ENCODE measurements around the gene LHFPL3. TPM values are rescaled to one million over a fixed set of nuclear protein-coding genes. Genes with fewer than 3 reads are reported as not detected.

LHFPL3 gene
- total and polyA plus RNA-seq, 9 of the 15 experiments (the other 6 are each of a cell fraction or from before 2014, with no cell fraction given): 0.21 to 0.52 TPM; not detected in 7

DNA sequence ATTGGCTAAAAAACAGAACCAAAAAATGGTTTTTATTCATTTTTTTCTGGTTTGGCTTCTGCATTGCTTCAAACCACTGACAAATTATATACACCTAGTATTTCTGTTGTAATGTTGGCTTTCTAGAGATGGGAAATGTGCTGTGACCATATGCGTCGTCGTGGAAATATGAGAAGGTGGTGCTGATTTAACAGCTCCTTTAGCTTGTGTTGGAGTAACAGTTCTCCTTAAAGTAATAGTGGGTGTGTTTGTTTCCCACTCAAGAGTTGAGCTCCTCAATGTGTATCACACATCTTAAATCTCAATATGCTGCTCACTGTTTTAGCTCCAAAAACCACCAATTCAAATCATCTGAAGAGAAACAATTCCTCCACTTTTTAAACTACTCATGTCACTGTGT is 196.4 kb downstream of the LHFPL3 start (continued):
- TF ChIP-seq, protein P1, sequence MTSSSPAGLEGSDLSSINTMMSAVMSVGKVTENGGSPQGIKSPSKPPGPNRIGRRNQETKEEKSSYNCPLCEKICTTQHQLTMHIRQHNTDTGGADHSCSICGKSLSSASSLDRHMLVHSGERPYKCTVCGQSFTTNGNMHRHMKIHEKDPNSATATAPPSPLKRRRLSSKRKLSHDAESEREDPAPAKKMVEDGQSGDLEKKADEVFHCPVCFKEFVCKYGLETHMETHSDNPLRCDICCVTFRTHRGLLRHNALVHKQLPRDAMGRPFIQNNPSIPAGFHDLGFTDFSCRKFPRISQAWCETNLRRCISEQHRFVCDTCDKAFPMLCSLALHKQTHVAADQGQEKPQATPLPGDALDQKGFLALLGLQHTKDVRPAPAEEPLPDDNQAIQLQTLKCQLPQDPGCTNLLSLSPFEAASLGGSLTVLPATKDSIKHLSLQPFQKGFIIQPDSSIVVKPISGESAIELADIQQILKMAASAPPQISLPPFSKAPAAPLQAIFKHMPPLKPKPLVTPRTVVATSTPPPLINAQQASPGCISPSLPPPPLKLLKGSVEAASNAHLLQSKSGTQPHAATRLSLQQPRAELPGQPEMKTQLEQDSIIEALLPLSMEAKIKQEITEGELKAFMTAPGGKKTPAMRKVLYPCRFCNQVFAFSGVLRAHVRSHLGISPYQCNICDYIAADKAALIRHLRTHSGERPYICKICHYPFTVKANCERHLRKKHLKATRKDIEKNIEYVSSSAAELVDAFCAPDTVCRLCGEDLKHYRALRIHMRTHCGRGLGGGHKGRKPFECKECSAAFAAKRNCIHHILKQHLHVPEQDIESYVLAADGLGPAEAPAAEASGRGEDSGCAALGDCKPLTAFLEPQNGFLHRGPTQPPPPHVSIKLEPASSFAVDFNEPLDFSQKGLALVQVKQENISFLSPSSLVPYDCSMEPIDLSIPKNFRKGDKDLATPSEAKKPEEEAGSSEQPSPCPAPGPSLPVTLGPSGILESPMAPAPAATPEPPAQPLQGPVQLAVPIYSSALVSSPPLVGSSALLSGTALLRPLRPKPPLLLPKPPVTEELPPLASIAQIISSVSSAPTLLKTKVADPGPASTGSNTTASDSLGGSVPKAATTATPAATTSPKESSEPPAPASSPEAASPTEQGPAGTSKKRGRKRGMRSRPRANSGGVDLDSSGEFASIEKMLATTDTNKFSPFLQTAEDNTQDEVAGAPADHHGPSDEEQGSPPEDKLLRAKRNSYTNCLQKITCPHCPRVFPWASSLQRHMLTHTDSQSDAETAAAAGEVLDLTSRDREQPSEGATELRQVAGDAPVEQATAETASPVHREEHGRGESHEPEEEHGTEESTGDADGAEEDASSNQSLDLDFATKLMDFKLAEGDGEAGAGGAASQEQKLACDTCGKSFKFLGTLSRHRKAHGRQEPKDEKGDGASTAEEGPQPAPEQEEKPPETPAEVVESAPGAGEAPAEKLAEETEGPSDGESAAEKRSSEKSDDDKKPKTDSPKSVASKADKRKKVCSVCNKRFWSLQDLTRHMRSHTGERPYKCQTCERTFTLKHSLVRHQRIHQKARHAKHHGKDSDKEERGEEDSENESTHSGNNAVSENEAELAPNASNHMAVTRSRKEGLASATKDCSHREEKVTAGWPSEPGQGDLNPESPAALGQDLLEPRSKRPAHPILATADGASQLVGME (CRISPR knock-in tag; IDR thresholded peaks at IDR 0.05): no peak

DNA sequence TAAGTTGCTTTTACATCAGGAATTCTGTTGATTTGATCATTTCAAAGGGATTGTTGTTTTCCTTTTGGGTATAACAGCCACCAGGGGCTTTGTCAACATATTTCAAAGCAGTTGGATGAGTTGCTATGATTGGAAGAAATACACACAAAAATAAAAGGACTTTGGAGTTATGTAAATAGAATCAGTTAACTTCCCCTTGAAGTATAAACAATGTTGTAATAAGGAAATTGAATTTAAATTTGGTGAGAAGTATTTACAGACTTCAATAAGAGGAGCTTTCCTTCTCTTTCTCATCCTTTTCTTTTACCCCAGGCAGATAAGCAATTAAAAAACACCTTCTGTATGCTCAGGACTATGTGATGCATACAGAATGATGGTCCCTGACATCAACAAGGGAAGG is 199.7 kb downstream of the LHFPL3 start:
- no peaks in the 10 kb centered on the region for H3K9me1 ChIP-seq (ENCODE audit: control insufficient read depth, insufficient read depth, low read length)
- CTCF ChIA-PET (ENCODE audit: low intra/inter-chr PET ratio): no interaction called here
- no peaks in the 10 kb centered on the region for H4K20me1 ChIP-seq (replicated peaks; ENCODE audit: control insufficient read depth, insufficient read depth, low read length)
- FAIRE-seq (no peak), DNase-seq (ENCODE audit: extremely low read depth in 1 of 4, low spot score in 3 of 4) (no peak), ATAC-seq (no peak)
- POLR2A ChIA-PET: no interaction called here
- no peak overlapping the region for H2AFZ ChIP-seq (ENCODE audit: low read depth, low read length)
- no peaks in the 10 kb centered on the region for H3K36me3 ChIP-seq (ENCODE audit: control insufficient read depth, insufficient read depth, low read length)
- in situ Hi-C loops (cut with MboI): no loop called here
- no TSS peak for BruUV-seq (replicated peaks)
- no peaks in the 10 kb centered on the region for H3K27me3 ChIP-seq (ENCODE audit: control insufficient read depth in 2 of 2, insufficient read depth in 2 of 2, low read length in 2 of 2)
- intact Hi-C loops (cut with micrococcal nuclease): no loop called here
- no peak overlapping the region for H3K4me3 ChIP-seq
- no peak overlapping the region for H3K4me2 ChIP-seq (ENCODE audit: insufficient read depth, low read length)
- no peaks in the 10 kb centered on the region for H3K4me1 ChIP-seq (replicated peaks in 1 of 2; ENCODE audit: control insufficient read depth in 2 of 2, insufficient read depth in 2 of 2, low read length in 2 of 2)
- no peaks in the 10 kb centered on the region for H3K79me2 ChIP-seq (ENCODE audit: control insufficient read depth, insufficient read depth, low read length)
- no peak overlapping the region for H3K9ac ChIP-seq (ENCODE audit: insufficient read depth in 1 of 2, low read depth in 2 of 2, low read length in 2 of 2)
- H3K27ac ChIP-seq (ENCODE audit: extremely low read depth, low read depth, low read length): no peak overlapping the region
- TF ChIP-seq NFIX (CRISPR knock-in tag; IDR thresholded peaks at IDR 0.05; ENCODE audit: low read depth) (no peak), CHD4 (IDR thresholded peaks at IDR 0.05; ENCODE audit: insufficient read depth, insufficient replicate concordance, low read depth, low read length, poor library complexity, severe bottlenecking) (no peak), NCOA6 (IDR thresholded peaks at IDR 0.05) (no peak), CEBPG (CRISPR knock-in tag; IDR thresholded peaks at IDR 0.05) (no peak), CEBPG (tag; conservative IDR thresholded peaks at IDR 0.05 in 1 of 2, IDR thresholded peaks at IDR 0.05 in 1 of 2) (no peak), ATF7 (IDR thresholded peaks at IDR 0.05) (no peak), ESRRB (CRISPR knock-in tag; IDR thresholded peaks at IDR 0.05; ENCODE audit: borderline replicate concordance) (no peak), FIP1L1 (IDR thresholded peaks at IDR 0.05; ENCODE audit: low read depth, low read length, poor library complexity, severe bottlenecking) (no peak)
- TF ChIP-seq, protein P2, sequence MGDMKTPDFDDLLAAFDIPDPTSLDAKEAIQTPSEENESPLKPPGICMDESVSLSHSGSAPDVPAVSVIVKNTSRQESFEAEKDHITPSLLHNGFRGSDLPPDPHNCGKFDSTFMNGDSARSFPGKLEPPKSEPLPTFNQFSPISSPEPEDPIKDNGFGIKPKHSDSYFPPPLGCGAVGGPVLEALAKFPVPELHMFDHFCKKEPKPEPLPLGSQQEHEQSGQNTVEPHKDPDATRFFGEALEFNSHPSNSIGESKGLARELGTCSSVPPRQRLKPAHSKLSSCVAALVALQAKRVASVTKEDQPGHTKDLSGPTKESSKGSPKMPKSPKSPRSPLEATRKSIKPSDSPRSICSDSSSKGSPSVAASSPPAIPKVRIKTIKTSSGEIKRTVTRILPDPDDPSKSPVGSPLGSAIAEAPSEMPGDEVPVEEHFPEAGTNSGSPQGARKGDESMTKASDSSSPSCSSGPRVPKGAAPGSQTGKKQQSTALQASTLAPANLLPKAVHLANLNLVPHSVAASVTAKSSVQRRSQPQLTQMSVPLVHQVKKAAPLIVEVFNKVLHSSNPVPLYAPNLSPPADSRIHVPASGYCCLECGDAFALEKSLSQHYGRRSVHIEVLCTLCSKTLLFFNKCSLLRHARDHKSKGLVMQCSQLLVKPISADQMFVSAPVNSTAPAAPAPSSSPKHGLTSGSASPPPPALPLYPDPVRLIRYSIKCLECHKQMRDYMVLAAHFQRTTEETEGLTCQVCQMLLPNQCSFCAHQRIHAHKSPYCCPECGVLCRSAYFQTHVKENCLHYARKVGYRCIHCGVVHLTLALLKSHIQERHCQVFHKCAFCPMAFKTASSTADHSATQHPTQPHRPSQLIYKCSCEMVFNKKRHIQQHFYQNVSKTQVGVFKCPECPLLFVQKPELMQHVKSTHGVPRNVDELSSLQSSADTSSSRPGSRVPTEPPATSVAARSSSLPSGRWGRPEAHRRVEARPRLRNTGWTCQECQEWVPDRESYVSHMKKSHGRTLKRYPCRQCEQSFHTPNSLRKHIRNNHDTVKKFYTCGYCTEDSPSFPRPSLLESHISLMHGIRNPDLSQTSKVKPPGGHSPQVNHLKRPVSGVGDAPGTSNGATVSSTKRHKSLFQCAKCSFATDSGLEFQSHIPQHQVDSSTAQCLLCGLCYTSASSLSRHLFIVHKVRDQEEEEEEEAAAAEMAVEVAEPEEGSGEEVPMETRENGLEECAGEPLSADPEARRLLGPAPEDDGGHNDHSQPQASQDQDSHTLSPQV (IDR thresholded peaks at IDR 0.05): no peak
- TF ChIP-seq, protein P3, sequence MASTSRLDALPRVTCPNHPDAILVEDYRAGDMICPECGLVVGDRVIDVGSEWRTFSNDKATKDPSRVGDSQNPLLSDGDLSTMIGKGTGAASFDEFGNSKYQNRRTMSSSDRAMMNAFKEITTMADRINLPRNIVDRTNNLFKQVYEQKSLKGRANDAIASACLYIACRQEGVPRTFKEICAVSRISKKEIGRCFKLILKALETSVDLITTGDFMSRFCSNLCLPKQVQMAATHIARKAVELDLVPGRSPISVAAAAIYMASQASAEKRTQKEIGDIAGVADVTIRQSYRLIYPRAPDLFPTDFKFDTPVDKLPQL (IDR thresholded peaks at IDR 0.05; ENCODE audit: extremely low read depth, insufficient read length): no peak
- H3K9me3 ChIP-seq (replicated peaks; ENCODE audit: control insufficient read depth, insufficient read depth, low read depth, low read length): no peaks in the 10 kb centered on the region

All from K562 (cell line).